Head of caudate nucleus (tissue), 42 donors: ENCODE measurements around the gene HOXD3.

Experiments
- DNase-seq, 42 donors: peaks; one replicate each; pipeline versions ENCODE4 v3.0.0 to v3.0.0-alpha.2; 2020 to 2021; ENCODE audit warnings: mixed read lengths in 7 of 42
- intact Hi-C: fragments of 100-400 bp; cut with DNase I; formaldehyde crosslinking; loops from one replicate; pipeline ENCODE4 v1.15.0; 2022

HOXD3 gene

DNA sequence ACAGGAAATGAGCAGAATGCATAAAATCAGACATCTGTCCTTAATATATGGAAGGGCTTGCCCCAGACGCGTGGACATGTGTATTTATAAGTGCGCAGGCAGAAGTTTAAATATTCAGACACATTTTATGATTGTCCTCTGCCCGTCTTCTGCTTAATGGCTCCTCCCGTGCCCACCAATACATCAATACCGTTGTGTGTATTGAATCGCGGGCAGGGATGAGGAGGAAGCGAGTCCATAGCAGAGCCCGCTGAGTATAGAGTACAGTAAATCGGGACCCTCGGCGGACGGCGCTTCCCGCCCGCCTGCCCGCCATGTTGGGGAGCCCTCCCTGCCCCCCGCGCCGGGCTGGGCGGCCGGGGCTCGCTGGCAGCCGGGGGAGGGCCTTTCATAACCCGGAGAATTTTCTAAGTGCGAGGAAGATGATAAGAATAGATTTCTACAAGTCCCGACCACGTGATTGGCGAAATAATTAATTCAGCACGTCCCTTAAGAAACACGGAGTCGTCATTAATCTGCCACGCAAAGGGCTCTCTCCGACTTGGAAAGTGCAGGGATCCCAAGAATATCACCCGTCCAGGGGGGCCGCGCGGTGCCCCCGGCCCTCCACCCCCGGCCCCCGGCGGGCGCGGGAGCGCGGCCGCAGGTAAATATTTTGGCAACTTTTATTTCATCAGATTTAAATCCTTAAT, at the start of gene HOXD3:
TSS of gene HOXD3 (plus strand) at position 501 of the 692 bp plus-strand sequence. CDS start 11,808 bp downstream, outside the sequence.
- intact Hi-C loops = no loop called here
- DNase-seq = no peak

DNA sequence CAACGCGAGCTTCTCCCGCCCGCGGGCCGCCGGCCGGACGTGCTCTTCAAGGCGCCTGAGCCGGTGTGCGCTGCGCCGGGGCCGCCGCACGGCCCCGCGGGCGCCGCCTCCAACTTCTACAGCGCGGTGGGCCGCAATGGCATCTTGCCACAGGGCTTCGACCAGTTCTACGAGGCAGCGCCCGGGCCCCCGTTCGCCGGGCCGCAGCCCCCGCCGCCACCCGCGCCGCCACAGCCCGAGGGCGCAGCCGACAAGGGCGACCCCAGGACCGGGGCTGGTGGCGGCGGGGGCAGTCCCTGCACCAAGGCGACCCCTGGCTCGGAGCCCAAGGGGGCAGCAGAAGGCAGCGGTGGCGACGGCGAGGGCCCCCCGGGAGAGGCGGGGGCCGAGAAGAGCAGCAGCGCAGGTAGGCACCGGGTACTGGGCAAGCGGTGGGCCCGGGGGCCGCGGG, 49.4 kb upstream of the HOXD3 start:
- intact Hi-C loops = no loop called here
- no peak for DNase-seq

DNA sequence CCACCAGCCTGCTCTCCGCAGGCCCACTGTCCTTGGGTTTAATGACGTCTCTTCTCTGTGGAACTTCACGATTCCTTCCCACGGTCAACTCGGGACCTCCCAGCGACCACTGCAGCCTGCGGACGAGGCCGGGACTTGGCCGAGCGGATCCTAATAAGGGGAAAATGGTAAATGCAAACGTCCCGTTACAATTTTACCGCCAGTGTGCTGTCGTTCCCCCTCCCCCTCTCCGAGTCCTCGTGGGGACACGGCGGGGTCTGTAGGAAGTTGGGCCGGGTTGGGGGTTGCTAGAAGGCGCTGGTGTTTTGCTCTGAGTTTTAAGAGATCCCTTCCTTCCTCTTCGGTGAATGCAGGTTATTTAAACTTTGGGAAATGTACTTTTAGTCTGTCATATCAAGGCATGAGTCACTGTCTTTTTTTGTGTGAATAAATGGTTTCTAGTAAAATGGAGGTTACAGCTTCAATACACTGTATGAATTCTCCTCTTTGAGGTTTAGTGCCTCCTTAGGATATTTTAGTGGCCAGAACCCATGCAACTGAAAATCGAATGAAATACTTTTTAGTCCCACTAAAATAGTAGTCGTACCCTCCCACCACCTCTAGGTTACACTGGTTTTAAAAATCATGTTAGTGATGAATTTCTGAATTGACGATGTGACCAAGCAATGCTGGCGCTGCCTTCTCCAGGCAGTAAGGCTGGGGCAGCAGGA, 47.8 kb upstream of the HOXD3 start:
- DNase-seq = no peak
- intact Hi-C loops = no loop called here

DNA sequence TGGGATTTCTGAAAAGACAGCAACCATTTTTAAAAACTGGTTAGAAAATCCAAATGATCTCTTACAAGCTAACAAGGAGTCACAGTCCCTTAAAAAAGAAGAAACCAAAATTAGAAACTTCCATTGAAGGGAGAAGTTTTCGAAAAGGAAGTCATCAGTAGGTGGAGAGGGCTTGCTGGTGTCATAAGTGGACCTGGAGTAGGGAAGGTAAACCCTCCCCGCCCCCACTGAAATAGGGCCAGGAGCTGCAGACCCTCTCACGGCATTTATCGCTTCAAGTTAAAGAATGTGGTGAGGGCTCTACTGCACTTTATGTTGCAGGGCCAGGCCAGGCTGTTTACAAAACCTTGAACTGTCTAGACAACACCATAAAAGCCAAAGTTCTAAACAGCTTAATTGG, 47.2 kb upstream of the HOXD3 start:
- no peak for DNase-seq
- intact Hi-C loops = no loop called here

DNA sequence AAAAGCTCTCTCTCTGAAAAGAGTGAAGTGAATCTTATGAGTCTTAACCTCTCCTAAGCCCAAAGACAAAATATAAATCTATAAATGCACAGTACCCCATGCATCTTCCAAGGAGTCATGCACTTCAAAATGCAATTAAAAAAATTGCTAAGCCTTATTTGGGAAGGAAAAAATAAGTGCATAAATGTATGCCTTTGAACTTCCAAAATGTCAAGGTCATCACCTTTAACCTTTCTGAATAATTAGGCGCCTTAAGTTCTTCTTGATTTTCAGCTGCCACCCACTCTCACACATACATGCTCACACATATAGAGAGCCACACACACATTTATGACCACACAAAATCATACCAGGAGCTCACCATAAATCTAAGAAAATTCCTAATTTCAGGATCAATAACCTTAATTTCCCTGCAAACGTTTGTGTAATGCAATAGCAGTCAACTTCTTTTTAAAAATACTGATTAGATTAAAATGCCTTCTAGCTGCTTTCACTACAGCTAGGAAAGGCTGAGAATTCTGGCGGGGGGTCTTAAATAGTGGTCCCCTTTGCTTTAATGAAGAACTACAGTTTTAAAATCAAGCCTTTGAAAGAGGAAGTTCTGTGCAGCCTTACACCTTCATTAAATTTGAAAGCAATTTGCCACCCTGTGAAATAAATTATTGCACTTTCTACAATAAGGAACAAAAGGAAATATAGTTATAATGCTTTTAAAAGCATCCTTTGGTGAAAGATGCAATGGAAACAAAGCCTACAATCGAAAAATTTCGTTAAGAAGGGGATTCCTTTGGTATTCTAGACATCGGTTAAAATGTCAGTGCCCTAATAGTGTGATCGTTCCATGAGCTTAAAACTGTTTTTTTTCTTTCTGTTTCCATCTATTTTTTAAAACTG, 46.4 kb upstream of the HOXD3 start:
- DNase-seq = no peak
- intact Hi-C loops = no loop called here

DNA sequence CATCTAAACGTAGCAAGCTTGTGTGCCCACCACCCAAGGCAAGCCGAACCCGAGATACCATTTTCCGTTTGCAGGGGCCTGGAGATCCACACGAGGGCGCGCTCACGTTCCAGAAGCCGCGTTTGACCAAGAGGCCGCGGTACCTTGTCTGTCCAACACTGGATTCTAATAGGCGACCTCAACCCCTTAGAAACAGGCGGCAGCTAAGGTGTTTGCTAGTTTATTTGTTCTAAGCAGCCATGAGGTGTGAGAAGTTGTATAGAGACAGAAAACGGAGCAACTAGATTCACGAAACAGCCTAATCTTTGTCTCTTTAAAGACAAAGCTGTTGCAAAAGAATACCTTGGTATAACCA, 45.8 kb upstream of the HOXD3 start:
- intact Hi-C loops = no loop called here
- peak in 5 of 42 donors; percentile 14 to 50 (median 19) for DNase-seq

DNA sequence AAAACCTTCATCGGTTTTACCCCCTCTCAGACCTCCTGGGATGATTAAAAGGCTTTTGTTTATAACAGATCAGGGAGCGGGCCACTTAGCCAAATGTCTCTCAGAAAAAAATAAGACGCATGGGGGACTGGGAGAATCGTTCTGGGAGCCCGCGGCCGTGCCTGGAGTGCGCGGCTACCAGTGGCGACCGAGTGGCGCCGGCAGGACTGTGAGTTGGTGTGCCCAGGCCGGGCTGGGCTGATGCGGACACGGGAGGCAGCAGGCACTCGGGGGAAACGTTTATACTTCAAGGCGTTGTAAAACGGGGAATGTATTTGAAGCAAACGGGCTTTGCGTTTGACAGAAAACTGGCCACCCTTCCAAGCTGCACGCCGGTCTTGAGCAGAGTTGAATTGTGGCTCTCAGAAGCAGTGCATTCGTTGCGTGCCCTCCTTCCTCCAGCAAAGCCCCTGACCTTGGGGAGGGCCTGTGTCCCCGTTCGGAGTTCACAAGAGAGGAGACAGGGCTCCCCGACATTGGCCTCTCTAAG, 45.2 kb upstream of the HOXD3 start:
- DNase-seq = no peak
- intact Hi-C loops = no loop called here

DNA sequence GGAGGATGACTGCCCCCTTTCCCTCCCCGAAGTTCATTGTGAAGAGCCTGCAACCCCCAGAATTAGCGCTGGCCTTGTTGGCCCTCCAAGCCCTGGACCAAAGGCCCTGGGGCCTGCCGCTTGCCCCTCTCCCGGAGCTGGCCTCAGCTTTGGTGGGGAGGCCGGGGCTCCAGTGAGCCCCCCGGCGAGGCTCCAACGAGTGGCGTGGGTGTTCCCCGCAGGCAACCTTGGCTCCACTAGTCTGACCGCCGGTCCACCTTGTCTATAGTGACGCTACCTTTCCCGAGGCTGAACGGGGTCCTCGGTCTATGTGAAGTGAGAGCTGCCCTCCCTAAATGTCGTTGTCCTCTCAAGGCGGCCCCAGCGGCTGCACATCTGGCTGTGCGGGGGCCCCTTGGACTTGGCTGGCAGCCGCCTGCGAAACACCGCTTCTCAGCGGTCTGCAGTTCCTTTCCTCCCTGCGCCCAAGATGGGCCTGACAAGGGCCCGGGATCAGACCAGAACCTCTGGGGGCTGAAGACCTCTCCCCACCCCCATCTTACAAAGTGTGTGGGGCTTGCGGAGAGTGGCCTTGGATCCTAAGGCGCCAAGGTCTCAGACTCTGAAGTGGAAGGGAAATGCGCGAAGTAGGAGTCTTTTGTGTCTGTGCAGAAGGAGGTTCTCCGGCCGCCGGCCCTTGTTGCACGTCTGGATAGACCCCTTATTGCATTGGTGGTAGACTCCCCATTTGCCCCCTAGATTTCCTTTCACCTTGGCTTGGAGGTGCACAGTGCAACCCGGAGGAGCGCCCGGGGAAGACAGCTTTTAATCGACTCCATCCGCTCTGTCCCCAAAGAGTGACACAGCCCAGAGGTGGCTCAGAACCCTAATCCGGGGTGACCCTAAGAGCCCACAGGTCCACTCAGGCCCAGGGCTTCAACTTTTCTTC, 44.5 kb upstream of the HOXD3 start:
- no peak for DNase-seq
- intact Hi-C loops = no loop called here

DNA sequence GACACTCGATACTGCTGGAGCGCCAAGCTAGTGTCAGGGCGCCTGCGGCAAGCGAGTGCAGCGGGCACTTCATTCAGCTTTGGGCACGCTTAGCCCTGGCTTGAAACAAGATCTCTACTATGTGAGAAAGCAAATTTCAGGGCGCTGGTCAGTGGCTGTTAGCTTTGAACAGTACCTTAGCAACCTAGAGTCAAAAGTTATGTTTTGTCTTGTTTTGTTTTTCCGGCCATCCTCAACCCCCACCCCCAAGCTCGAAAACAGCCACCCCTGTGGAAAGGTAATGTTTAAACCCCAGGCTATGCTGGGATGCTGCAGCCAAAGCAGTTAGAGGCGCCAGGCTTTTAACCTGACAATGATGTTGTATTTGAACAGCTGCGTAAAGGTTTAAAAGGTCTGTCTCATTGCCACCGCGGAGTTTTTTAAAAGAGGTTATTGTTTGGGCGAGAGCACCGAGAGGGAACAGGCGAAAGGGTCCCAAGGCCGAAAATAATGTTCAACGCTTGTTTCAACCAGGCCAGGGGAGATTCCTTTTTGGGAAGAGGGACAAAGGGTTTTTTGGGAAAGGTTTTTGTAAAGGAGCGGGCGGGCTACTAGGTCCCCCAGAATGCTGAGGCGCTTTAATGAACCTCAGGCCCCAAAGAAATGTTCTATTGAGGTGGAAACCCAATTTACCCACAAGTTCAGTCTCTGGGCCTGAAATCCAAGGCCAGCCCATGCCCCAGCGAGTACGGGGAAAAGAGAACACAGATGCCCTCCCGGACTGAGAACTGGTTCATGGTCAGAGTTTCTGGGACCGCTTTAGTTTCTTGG, 42.8 kb upstream of the HOXD3 start:
- DNase-seq = no peak
- intact Hi-C loops = no loop called here

DNA sequence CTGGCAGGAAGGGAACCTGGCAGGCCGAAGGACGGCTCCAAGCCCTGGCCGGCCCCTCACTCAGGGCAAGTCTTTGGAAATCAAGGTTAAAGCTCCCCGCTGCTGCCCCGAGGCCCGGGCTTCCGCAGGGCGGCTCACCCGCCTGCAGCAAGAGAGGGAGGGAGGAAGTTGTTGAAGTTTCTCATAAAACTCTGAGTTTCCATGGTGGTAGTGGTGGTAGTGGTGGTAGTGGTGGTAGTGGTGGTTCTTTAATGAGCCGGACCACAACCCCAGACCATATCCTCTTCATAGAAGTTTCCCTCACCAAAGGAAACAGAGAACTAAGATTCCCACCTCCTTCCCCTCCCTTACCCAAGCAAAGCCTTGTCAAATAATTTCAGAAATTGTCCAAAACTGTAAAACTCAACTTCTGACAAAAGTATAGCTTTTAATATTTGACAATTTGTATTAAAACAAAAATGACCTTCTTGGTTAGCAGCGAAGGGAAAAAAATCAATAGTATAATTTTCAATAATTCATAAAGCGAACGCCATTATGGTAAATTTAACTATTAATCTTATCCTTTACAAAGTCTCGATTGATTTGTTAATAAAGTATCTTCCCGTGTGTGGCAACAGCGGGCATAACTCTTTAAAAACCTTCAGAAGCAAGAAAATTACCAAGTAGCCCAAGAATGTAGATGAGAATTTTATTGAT, 42.0 kb upstream of the HOXD3 start:
- DNase-seq = no peak
- intact Hi-C loops = no loop called here

DNA sequence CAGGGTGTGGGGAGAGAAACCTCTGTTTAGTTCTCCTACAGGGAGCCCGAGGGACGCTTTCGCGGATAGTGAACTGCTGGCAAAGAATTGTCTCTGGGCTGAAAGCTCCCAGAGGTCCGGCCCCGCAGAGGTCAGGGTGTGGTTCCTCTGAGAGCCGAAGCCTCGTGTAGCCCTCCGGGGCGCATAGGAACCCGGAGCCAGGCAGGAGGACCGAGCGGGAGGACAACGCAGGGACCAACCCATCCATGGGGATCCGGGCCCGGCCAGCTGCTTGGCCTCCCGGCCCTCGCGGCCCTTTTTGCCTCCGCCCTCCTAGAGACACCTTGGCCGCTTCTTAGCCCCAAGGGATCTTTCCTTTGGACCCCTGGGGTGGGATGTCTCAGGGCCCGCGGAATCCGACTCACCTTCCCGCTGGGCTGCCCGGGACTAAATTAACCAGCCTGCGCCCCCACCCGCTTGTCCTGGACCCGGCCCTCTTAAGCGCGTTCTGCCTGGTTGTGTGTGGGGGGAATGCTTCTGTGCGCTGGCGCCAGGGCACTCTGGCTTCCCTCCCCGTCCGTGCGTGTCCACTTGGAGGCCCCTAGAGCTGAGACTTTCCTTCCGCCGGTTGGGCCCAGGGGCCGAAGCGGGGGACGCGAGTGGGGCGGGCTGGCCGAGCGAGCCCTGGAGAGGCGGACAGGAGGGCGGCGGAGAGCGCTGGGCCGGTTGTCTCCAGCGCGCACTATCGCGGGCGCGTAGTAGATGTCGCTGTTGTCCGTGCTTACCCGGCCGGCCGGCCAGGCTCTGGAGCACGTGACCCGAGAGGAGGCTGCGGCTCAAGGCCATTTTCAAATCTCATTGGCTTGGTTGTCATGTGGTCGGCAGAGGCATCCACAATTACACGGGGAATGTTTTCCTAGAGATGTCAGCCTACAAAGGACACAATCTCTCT, 41.0 kb upstream of the HOXD3 start, which contains the start of gene HOXD10:
TSS of gene HOXD10 (plus strand) at position 896 of the 931 bp plus-strand sequence. CDS start 56 bp downstream, outside the sequence.
- DNase-seq = no peak
- intact Hi-C loops = no loop called here

DNA sequence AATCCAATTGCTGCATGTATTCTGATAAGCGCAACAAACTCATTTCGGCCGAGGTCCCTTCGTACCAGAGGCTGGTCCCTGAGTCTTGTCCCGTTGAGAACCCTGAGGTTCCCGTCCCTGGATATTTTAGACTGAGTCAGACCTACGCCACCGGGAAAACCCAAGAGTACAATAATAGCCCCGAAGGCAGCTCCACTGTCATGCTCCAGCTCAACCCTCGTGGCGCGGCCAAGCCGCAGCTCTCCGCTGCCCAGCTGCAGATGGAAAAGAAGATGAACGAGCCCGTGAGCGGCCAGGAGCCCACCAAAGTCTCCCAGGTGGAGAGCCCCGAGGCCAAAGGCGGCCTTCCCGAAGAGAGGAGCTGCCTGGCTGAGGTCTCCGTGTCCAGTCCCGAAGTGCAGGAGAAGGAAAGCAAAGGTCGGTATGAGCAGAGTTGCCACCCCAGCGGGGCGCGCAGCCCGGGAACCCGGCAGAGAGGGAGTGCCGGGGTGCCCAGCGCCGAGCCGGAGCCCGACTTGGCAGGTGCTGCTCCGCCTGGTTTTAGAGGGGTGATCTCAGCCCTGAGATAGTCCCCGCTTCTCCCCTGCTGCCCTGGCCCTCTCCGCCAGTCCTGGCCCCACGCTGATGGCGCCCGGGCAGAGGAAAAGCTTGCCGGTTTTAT, 39.8 kb upstream of the HOXD3 start:
- no peak for DNase-seq
- intact Hi-C loops = no loop called here

DNA sequence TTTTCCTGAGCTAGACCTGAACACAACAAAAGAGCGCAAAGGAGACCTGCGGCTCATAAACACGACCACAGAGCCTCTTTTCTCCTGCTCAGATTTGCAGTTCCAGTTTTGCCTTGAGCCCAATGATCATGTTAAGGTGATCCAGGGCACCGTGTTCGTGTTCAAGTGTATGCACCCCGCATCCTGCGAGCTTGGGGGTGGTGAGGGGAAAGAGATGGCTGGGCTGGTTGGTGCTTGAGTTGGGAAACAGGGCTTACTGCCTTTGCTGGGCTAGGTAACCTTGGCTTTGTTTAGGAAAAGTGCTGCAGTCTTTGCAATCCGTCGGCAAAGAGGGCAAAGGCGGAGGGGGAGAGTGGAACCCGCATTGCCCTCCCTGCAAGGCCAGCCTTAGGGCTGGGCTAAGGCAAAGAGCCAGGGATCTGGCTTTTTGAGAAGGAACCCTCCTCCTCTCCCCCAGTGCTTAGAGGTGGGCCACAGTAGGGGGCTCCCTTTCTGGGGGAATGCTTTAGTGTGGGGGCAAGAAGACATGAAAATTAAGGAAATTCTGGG, 39.2 kb upstream of the HOXD3 start:
- intact Hi-C loops = no loop called here
- DNase-seq = no peak

DNA sequence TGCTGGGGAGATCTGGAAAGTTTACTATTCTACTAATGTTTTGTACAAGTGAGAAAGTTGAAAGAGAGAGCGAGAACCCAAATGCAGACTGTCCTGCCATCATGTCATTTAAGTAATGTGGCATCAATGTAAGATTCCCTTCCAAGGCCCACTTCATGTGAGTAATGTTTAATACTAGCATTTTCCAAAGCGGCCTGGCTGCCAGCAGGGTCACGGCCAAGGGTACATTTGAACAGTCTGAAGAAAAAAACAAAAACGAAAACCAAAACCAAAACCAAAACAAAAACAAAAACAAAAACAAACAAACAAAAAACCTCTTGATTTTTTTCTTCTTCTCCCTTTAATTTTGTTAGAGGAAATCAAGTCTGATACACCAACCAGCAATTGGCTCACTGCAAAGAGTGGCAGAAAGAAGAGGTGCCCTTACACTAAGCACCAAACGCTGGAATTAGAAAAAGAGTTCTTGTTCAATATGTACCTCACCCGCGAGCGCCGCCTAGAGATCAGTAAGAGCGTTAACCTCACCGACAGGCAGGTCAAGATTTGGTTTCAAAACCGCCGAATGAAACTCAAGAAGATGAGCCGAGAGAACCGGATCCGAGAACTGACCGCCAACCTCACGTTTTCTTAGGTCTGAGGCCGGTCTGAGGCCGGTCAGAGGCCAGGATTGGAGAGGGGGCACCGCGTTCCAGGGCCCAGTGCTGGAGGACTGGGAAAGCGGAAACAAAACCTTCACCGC, 38.3 kb upstream of the HOXD3 start:
- intact Hi-C loops = no loop called here

More for the DNA sequence above, 38.3 kb upstream of the HOXD3 start:
- no peak for DNase-seq
